Naive thymus-derived CD8-positive, alpha-beta T cell (primary cell): ENCODE measurements around the gene CLRN1. TPM values are rescaled to one million over a fixed set of nuclear protein-coding genes. Genes with fewer than 3 reads are reported as not detected.
A peak's percentile ranks its signal among the peaks of the same experiment; 100 is the strongest.
"Not testable (repeated sequence)": the region's sequence is repeated elsewhere in the genome, so short reads cannot be mapped to it uniquely, and the experiment has no call there.

Source experiments
- ATAC-seq, 2 donors: fragments of 150-1000 bp; cut with Tn5 transposase in 1 of 2; sonication (Bioruptor Pico), chemical (Tn5 transposase) in 1 of 2; 1 replicate in 1 of 2; 2 replicates in 1 of 2; pipeline ENCODE4 v1.10.0; 2021; ENCODE audit warnings: mild to moderate bottlenecking in 2 of 2, moderate library complexity in 2 of 2
- POLR2A ChIA-PET: fragments of 350-600 bp; sonication (Branson Sonifier 250); formaldehyde crosslinking; loops from one replicate; lab custom pipeline; 2021; ENCODE audit warnings: antibody characterized with exemption; lab: Charles Lee
- DNase-seq, 10 donors: peaks; one replicate each; pipeline versions ENCODE4 v3.0.0 to v3.0.0-alpha.2; 2020 to 2022
- H3K27ac Mint-ChIP-seq, 10 donors: one replicate each; pipeline ENCODE4 v1.8.0; 2020 to 2022; ENCODE audit warnings: mild to moderate bottlenecking in 10 of 10, mixed read lengths in 10 of 10, moderate library complexity in 4 of 10, inconsistent platforms in 1 of 10
- H3K27me3 Mint-ChIP-seq, 5 donors: one replicate each; pipeline ENCODE4 v1.8.0; 2021 to 2022; ENCODE audit warnings: mixed read lengths in 5 of 5
- H3K36me3 Mint-ChIP-seq, 3 donors: one replicate each; pipeline ENCODE4 v1.8.0; 2020 to 2022; ENCODE audit warnings: mixed read lengths in 3 of 3, mild to moderate bottlenecking in 2 of 3, inconsistent platforms in 1 of 3
- H3K4me1 Mint-ChIP-seq, 4 donors: one replicate each; pipeline ENCODE4 v1.8.0; 2021 to 2022; ENCODE audit warnings: mixed read lengths in 4 of 4
- H3K4me3 Mint-ChIP-seq, 10 donors: one replicate each; pipeline ENCODE4 v1.8.0; 2020 to 2022; ENCODE audit warnings: mild to moderate bottlenecking in 10 of 10, mixed read lengths in 10 of 10, moderate library complexity in 6 of 10, inconsistent platforms in 1 of 10
- H3K9me3 Mint-ChIP-seq, 9 donors: one replicate each; pipeline ENCODE4 v1.8.0; 2020 to 2022; ENCODE audit warnings: mixed read lengths in 9 of 9, mild to moderate bottlenecking in 3 of 9, inconsistent platforms in 1 of 9, moderate library complexity in 1 of 9
- polyA plus RNA-seq, 3 donors: library from polyadenylated mRNA; unstranded; fragments of 300-500 nt; fragmentation: Illumina TruSeq; gene quantifications; one replicate each; pipeline ENCODE4 v1.2.3, GENCODE V29; 2021
- total RNA-seq, 8 experiments: library from RNA in 2 of 8; stranded (reverse) in 2 of 8; gene quantifications; one replicate each; pipeline ENCODE4 v1.2.3 and lab custom pipeline; 2021 to 2026

Gene CLRN1
- total and polyA plus RNA-seq, 5 experiments from 2014 or later, result not detected

- no peak for DNase-seq
- Mint-ChIP-seq H3K4me1 (no peaks in the 10 kb centered on the region), H3K9me3 (peaks cover 0 to 7% (median 0%) of the 10 kb centered on the region in 9 donors), H3K4me3 (no peak overlapping the region), H3K27me3 (peaks cover 0 to 5% (median 3%) of the 10 kb centered on the region in 5 donors), H3K36me3 (no peaks in the 10 kb centered on the region), H3K27ac (no peak overlapping the region)
- no peak for ATAC-seq
- POLR2A ChIA-PET, result no interaction called here
These were observed 29.8 kb upstream of the CLRN1 start for GRCh38 chr3:151002003-151002981.

GRCh38 chr3:150998996-150999395 is 26.5 kb upstream of the CLRN1 start:
- ATAC-seq, result no peak

GRCh38 chr3:150996731-150997130 is 24.2 kb upstream of the CLRN1 start:
- H3K9me3 Mint-ChIP-seq, result peaks cover 0 to 7% (median 0%) of the 10 kb centered on the region in 9 donors
- DNase-seq (no peak), ATAC-seq (no peak)
- no peaks in the 10 kb centered on the region for H3K36me3 Mint-ChIP-seq
- POLR2A ChIA-PET, result no interaction called here
- no peaks in the 10 kb centered on the region for H3K4me1 Mint-ChIP-seq
- H3K27ac Mint-ChIP-seq, result no peak overlapping the region
- H3K4me3 Mint-ChIP-seq, result no peak overlapping the region
- peaks cover 3 to 18% (median 8%) of the 10 kb centered on the region in 5 donors for H3K27me3 Mint-ChIP-seq

More at GRCh38 chr3:150998996-150999395, 26.5 kb upstream of the CLRN1 start:
- Mint-ChIP-seq H3K4me1 (no peaks in the 10 kb centered on the region), H3K9me3 (peaks cover 0 to 7% (median 0%) of the 10 kb centered on the region in 9 donors), H3K27ac (peak overlapping the region in 1 of 10 donors; percentile 3), H3K4me3 (no peak overlapping the region), H3K36me3 (no peaks in the 10 kb centered on the region), H3K27me3 (peaks cover 0 to 4% (median 0%) of the 10 kb centered on the region in 5 donors)
- DNase-seq, result no peak
- POLR2A ChIA-PET, result no interaction called here

- no peak overlapping the region for H3K4me3 Mint-ChIP-seq
- POLR2A ChIA-PET, result no interaction called here
- no peak for DNase-seq
- H3K27ac Mint-ChIP-seq, result no peak overlapping the region
- ATAC-seq, result no peak
- peaks cover 3 to 21% (median 8%) of the 10 kb centered on the region in 5 donors for H3K27me3 Mint-ChIP-seq
- no peaks in the 10 kb centered on the region for H3K4me1 Mint-ChIP-seq
- peaks cover 0 to 7% (median 0%) of the 10 kb centered on the region in 9 donors for H3K9me3 Mint-ChIP-seq
- H3K36me3 Mint-ChIP-seq, result no peaks in the 10 kb centered on the region
These were observed 23.0 kb upstream of the CLRN1 start for GRCh38 chr3:150995510-150995909.

GRCh38 chr3:150989208-150989607 is 16.7 kb upstream of the CLRN1 start:
- H3K4me3 Mint-ChIP-seq, result no peak overlapping the region

GRCh38 chr3:150988395-150988794 is 15.9 kb upstream of the CLRN1 start:
- DNase-seq, H3K4me3 Mint-ChIP-seq, ATAC-seq, POLR2A ChIA-PET, H3K4me1 Mint-ChIP-seq, H3K36me3 Mint-ChIP-seq, H3K27ac Mint-ChIP-seq, H3K9me3 Mint-ChIP-seq: not testable (repeated sequence)
- peaks cover 5 to 26% (median 13%) of the 10 kb centered on the region in 5 donors for H3K27me3 Mint-ChIP-seq

More at GRCh38 chr3:150989208-150989607, 16.7 kb upstream of the CLRN1 start:
- peaks cover 5 to 28% (median 13%) of the 10 kb centered on the region in 5 donors for H3K27me3 Mint-ChIP-seq
- peaks cover 0 to 5% (median 3%) of the 10 kb centered on the region in 3 donors for H3K36me3 Mint-ChIP-seq
- peaks cover 0 to 9% (median 4%) of the 10 kb centered on the region in 9 donors for H3K9me3 Mint-ChIP-seq
- no peaks in the 10 kb centered on the region for H3K4me1 Mint-ChIP-seq
- POLR2A ChIA-PET, result no interaction called here
- DNase-seq (no peak), ATAC-seq (no peak)
- H3K27ac Mint-ChIP-seq, result no peak overlapping the region

GRCh38 chr3:150985711-150986110 is 13.2 kb upstream of the CLRN1 start:
- no peaks in the 10 kb centered on the region for H3K4me1 Mint-ChIP-seq
- ATAC-seq (no peak), DNase-seq (no peak)
- H3K27me3 Mint-ChIP-seq, result peaks cover 2 to 11% (median 7%) of the 10 kb centered on the region in 5 donors
- peaks cover 0 to 9% (median 3%) of the 10 kb centered on the region in 9 donors for H3K9me3 Mint-ChIP-seq
- POLR2A ChIA-PET, result no interaction called here
- no peak overlapping the region for H3K27ac Mint-ChIP-seq
- peaks cover 0 to 5% (median 3%) of the 10 kb centered on the region in 3 donors for H3K36me3 Mint-ChIP-seq
- H3K4me3 Mint-ChIP-seq, result no peak overlapping the region

GRCh38 chr3:150984066-150984465 is 11.5 kb upstream of the CLRN1 start:
- no peak for DNase-seq
- Mint-ChIP-seq H3K27me3 (peaks cover 0 to 11% (median 0%) of the 10 kb centered on the region in 5 donors), H3K4me3 (no peak overlapping the region), H3K4me1 (no peaks in the 10 kb centered on the region), H3K36me3 (peaks cover 0 to 5% (median 3%) of the 10 kb centered on the region in 3 donors), H3K27ac (no peak overlapping the region), H3K9me3 (peaks cover 0 to 9% (median 3%) of the 10 kb centered on the region in 9 donors)
- POLR2A ChIA-PET, result no interaction called here
- no peak for ATAC-seq

GRCh38 chr3:150978566-150979148 is 6.1 kb upstream of the CLRN1 start:
- POLR2A ChIA-PET, result no interaction called here
- no peak overlapping the region for H3K4me3 Mint-ChIP-seq

GRCh38 chr3:150975992-150976368 is 3.5 kb upstream of the CLRN1 start:
- peaks cover 0 to 10% (median 4%) of the 10 kb centered on the region in 5 donors for H3K27me3 Mint-ChIP-seq
- H3K27ac Mint-ChIP-seq, result no peak overlapping the region
- DNase-seq (no peak), ATAC-seq (no peak)
- no peaks in the 10 kb centered on the region for H3K4me1 Mint-ChIP-seq
- no peaks in the 10 kb centered on the region for H3K9me3 Mint-ChIP-seq
- no peaks in the 10 kb centered on the region for H3K36me3 Mint-ChIP-seq
- POLR2A ChIA-PET, result no interaction called here
- H3K4me3 Mint-ChIP-seq, result no peak overlapping the region

More at GRCh38 chr3:150978566-150979148, 6.1 kb upstream of the CLRN1 start:
- ATAC-seq (no peak), DNase-seq (no peak)
- H3K27me3 Mint-ChIP-seq, result peaks cover 0 to 10% (median 4%) of the 10 kb centered on the region in 5 donors
- H3K9me3 Mint-ChIP-seq, result no peaks in the 10 kb centered on the region
- no peaks in the 10 kb centered on the region for H3K4me1 Mint-ChIP-seq
- H3K27ac Mint-ChIP-seq, result no peak overlapping the region
- no peaks in the 10 kb centered on the region for H3K36me3 Mint-ChIP-seq

- DNase-seq, result no peak
- Mint-ChIP-seq H3K27me3 (peaks cover 0 to 10% (median 4%) of the 10 kb centered on the region in 5 donors), H3K4me1 (no peaks in the 10 kb centered on the region), H3K4me3 (no peak overlapping the region), H3K9me3 (no peaks in the 10 kb centered on the region), H3K36me3 (no peaks in the 10 kb centered on the region), H3K27ac (no peak overlapping the region)
- ATAC-seq, result no peak
- POLR2A ChIA-PET, result no interaction called here
These were observed 2.8 kb upstream of the CLRN1 start for GRCh38 chr3:150975086-150975991.

GRCh38 chr3:150970665-150971324 is 1.7 kb downstream of the CLRN1 start:
- no peak overlapping the region for H3K27ac Mint-ChIP-seq
- H3K27me3 Mint-ChIP-seq, result peaks cover 0 to 4% (median 2%) of the 10 kb centered on the region in 5 donors
- ATAC-seq (no peak), DNase-seq (no peak)
- no peaks in the 10 kb centered on the region for H3K4me1 Mint-ChIP-seq
- H3K36me3 Mint-ChIP-seq, result no peaks in the 10 kb centered on the region
- POLR2A ChIA-PET, result no interaction called here
- H3K4me3 Mint-ChIP-seq, result no peak overlapping the region
- H3K9me3 Mint-ChIP-seq, result no peaks in the 10 kb centered on the region
